OCI-LY3 (cell line): ENCODE results near the gene TMEM163.

Experiments
- H2AFZ ChIP-seq: fragments of 200-600, 300-600 bp; shearing (Covaris generic); 2 replicates; pipeline ENCODE4 v1.6.0; 2014; ENCODE audit warnings: antibody characterized with exemption, low read depth, low read length
- H3K27ac ChIP-seq: fragments of 200-600, 300-600 bp; sonication (generic); 2 replicates; pipeline ENCODE4 v1.5.1; 2014; ENCODE audit warnings: mild to moderate bottlenecking, low read length, moderate library complexity, mixed read lengths
- H3K27me3 ChIP-seq: fragments of 200-600, 300-600 bp; sonication (generic); 2 replicates; pipeline ENCODE4 v1.6.1; 2014; ENCODE audit warnings: low read depth, low read length, mixed read lengths
- H3K36me3 ChIP-seq: fragments of 200-600, 300-600 bp; sonication (generic); replicated peaks from 2 replicates; pipeline ENCODE3; 2014; ENCODE audit warnings: low read depth, low read length, mixed read lengths
- H3K4me1 ChIP-seq: fragments of 300-600, 200-600 bp; sonication (generic); 2 replicates; pipeline ENCODE4 v1.6.1; 2014; ENCODE audit warnings: low read length, mixed read lengths
- H3K4me2 ChIP-seq: fragments of 200-600, 300-600 bp; sonication (generic); 2 replicates; pipeline ENCODE4 v1.6.1; 2014; ENCODE audit warnings: low read length, mixed read lengths
- H3K4me3 ChIP-seq: fragments of 300-600, 200-600 bp; sonication (generic); 2 replicates; pipeline ENCODE4 v1.5.1; 2014; ENCODE audit warnings: antibody characterized with exemption, mild to moderate bottlenecking, low read length, moderate library complexity
- H3K79me2 ChIP-seq: fragments of 300-600, 200-600 bp; shearing (Covaris generic); 2 replicates; pipeline ENCODE4 v1.6.1; 2014; ENCODE audit warnings: mild to moderate bottlenecking, low read length, mixed read lengths
- H3K9ac ChIP-seq: fragments of 300-600, 200-600 bp; shearing (Covaris generic); 2 replicates; pipeline ENCODE4 v1.6.0; 2014; ENCODE audit warnings: mild to moderate bottlenecking, low read length, moderate library complexity
- H3K9me3 ChIP-seq: fragments of 200-600, 300-600 bp; shearing (Covaris generic); 2 replicates; pipeline ENCODE4 v1.6.1; 2014; ENCODE audit warnings: low read length, mixed read lengths; ENCODE audit not compliant: insufficient read depth
- H4K20me1 ChIP-seq: fragments of 200-600, 300-600 bp; sonication (generic); 2 replicates; pipeline ENCODE4 v1.6.1; 2016; ENCODE audit warnings: low read length, mixed read lengths; ENCODE audit not compliant: insufficient read depth
- EZH2phosphoT487 ChIP-seq: fragments of 200-600 bp; shearing (Covaris generic); IDR thresholded peaks from 2 replicates; pipeline ENCODE4 v1.6.1; 2018; ENCODE audit warnings: antibody characterized with exemption, mixed run types, low read depth
- TF ChIP-seq, protein P1 (sequence below): fragments of 200-600, 300-600 bp; sonication (generic); IDR thresholded peaks from 2 replicates; pipeline ENCODE4 v1.5.1; 2014; ENCODE audit warnings: antibody characterized with exemption, low read length, low read depth

The TMEM163 gene

DNA sequence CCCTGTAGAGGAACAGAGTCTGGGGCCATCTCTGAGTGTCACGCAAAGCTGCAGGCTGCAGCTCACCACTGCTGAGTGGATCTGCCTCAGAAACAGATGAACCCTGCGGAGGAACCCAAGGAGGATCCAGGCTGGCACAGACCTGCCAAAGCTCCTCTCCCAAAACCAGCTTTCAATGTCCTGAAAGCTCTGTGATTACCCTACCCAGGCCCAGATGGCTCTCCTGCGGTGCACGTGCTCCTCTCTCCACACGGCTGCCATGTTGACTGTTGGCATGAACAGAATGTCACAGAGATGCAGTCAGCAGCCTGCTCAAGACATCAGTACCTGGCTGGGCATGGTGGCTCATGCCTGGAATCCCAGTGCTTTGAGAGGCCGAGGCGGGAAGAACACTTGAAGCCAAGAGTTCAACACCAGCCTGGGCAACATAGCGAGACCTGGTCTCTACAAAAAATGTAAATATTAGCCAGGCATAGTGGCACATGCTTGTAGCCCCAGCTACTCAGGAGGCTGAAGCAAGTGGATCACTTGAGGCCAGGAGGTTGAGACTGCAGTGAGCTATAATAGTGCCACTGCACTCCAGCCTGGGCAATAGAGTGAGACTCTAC, 248.1 kb downstream of the TMEM163 start:
- Histone ChIP-seq H3K27ac (no peak overlapping the region), H3K9me3 (no peaks in the 10 kb centered on the region; the same call in 1 of the 2 replicates), H3K4me3 (no peak overlapping the region), H4K20me1 (no peaks in the 10 kb centered on the region), H3K4me1 (peaks cover 11% of the 10 kb centered on the region; the same call in 1 of the 2 replicates), H3K79me2 (no peaks in the 10 kb centered on the region), H2AFZ (no peak overlapping the region), H3K9ac (no peak overlapping the region), H3K36me3 (peaks cover 6% of the 10 kb centered on the region), H3K27me3 (no peaks in the 10 kb centered on the region), H3K4me2 (no peak overlapping the region)
- no peak for TF ChIP-seq EZH2phosphoT487
- TF ChIP-seq, protein P1, sequence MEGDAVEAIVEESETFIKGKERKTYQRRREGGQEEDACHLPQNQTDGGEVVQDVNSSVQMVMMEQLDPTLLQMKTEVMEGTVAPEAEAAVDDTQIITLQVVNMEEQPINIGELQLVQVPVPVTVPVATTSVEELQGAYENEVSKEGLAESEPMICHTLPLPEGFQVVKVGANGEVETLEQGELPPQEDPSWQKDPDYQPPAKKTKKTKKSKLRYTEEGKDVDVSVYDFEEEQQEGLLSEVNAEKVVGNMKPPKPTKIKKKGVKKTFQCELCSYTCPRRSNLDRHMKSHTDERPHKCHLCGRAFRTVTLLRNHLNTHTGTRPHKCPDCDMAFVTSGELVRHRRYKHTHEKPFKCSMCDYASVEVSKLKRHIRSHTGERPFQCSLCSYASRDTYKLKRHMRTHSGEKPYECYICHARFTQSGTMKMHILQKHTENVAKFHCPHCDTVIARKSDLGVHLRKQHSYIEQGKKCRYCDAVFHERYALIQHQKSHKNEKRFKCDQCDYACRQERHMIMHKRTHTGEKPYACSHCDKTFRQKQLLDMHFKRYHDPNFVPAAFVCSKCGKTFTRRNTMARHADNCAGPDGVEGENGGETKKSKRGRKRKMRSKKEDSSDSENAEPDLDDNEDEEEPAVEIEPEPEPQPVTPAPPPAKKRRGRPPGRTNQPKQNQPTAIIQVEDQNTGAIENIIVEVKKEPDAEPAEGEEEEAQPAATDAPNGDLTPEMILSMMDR: no peak

DNA sequence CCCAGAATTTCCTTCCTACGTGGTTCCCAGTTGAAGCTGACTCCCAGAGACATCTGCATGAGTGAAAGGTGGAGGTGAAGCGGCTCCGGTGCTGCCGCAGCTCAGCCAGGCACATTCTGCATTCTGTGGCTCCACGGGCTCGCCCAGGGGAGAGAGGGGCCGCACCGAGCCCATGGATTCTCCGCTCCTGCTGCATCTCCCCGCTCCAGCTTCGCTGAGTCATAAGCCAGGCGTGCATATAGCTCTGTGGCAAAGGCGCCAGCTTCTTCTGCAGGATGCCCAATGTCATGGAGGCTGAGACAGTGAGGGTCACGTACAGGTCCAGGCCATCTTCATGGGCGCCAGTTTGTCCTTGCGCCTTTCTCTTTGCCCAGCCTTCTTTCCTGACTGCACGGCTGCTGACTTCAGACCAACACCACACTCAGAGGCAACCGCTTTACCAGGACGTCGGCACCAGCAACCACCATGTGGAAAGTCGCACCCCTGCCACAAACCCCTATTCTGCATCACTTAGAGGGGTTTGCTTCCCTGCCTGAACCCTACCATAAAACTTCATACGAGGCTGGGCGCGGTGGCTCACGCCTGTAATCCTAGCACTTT, 249.2 kb downstream of the TMEM163 start:
- no peaks in the 10 kb centered on the region for H3K79me2 ChIP-seq
- peaks cover 4% of the 10 kb centered on the region for H3K36me3 ChIP-seq
- H3K9ac ChIP-seq: no peak overlapping the region
- no peak overlapping the region for H3K27ac ChIP-seq
- no peak overlapping the region for H3K4me2 ChIP-seq
- peaks cover 11% of the 10 kb centered on the region; the same call in 1 of the 2 replicates for H3K4me1 ChIP-seq
- H2AFZ ChIP-seq: no peak overlapping the region
- TF ChIP-seq EZH2phosphoT487: no peak
- TF ChIP-seq, protein P1: no peak
- no peaks in the 10 kb centered on the region for H4K20me1 ChIP-seq
- H3K9me3 ChIP-seq: no peaks in the 10 kb centered on the region; the same call in 1 of the 2 replicates
- no peak overlapping the region for H3K4me3 ChIP-seq
- no peaks in the 10 kb centered on the region for H3K27me3 ChIP-seq

DNA sequence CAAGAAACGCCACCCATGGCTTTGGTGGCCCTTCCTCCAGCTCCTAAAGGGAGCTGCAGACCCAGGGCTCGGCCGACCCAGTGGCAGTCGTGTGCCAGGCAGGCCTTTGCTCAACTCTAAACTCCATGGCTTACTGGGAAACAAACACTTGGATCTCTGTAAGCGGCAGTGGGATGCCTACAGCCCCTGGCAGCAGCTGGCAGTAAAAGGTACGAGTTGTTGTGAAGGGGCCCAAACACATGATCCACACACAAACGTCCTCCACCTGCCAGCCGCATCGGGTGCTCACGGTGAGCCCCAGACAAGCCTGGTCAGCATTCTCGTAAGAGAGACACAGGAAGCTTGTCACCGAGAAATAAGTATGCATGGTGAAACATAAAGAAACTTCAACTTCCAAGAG, 250.0 kb downstream of the TMEM163 start:
- H3K4me3 ChIP-seq: no peak overlapping the region
- H3K9ac ChIP-seq: no peak overlapping the region
- no peak overlapping the region for H2AFZ ChIP-seq
- no peaks in the 10 kb centered on the region for H4K20me1 ChIP-seq
- no peaks in the 10 kb centered on the region; the same call in 1 of the 2 replicates for H3K9me3 ChIP-seq
- no peaks in the 10 kb centered on the region for H3K27me3 ChIP-seq
- H3K27ac ChIP-seq: no peak overlapping the region
- H3K4me2 ChIP-seq: no peak overlapping the region
- H3K36me3 ChIP-seq: peaks cover 4% of the 10 kb centered on the region
- no peaks in the 10 kb centered on the region for H3K79me2 ChIP-seq
- TF ChIP-seq, protein P1: no peak
- no peak for TF ChIP-seq EZH2phosphoT487
- peaks cover 11% of the 10 kb centered on the region; the same call in 1 of the 2 replicates for H3K4me1 ChIP-seq

DNA sequence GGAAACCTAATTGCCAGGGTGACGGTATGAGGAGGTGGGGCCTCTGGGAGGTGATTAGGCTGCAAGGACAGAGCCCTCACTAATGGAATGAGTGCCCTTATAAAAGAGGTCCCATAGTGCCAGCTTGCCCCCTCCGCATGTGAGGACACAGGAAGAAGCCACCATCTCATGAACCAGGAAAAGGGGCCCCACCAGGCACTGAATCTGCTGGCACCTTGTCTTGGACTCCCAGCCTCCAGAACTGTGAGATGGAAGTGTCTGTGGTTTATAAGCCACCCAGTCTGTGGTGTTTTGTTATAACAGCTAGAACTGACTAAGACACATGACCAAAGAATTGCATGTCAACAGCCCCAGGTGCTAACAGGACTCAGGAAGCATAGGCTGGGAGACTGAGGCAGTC, 250.6 kb downstream of the TMEM163 start:
- Histone ChIP-seq H3K9me3 (no peaks in the 10 kb centered on the region), H3K36me3 (no peaks in the 10 kb centered on the region), H4K20me1 (no peaks in the 10 kb centered on the region), H3K27ac (no peak overlapping the region), H3K79me2 (no peaks in the 10 kb centered on the region), H3K27me3 (no peaks in the 10 kb centered on the region), H2AFZ (no peak overlapping the region), H3K4me3 (no peak overlapping the region), H3K4me1 (peaks cover 11% of the 10 kb centered on the region; the same call in 1 of the 2 replicates), H3K9ac (no peak overlapping the region), H3K4me2 (no peak overlapping the region)
- no peak for TF ChIP-seq EZH2phosphoT487
- TF ChIP-seq, protein P1: no peak
